HG02588 (cell line): ENCODE results near the gene ANKS6.

Experiments used
- ATAC-seq: cut with Tn5 transposase; IDR thresholded peaks from one replicate; pipeline ENCODE4 v1.9.1; 2021; ENCODE audit warnings: mild to moderate bottlenecking, moderate library complexity; ENCODE audit not compliant: unreplicated experiment

Gene ANKS6

DNA sequence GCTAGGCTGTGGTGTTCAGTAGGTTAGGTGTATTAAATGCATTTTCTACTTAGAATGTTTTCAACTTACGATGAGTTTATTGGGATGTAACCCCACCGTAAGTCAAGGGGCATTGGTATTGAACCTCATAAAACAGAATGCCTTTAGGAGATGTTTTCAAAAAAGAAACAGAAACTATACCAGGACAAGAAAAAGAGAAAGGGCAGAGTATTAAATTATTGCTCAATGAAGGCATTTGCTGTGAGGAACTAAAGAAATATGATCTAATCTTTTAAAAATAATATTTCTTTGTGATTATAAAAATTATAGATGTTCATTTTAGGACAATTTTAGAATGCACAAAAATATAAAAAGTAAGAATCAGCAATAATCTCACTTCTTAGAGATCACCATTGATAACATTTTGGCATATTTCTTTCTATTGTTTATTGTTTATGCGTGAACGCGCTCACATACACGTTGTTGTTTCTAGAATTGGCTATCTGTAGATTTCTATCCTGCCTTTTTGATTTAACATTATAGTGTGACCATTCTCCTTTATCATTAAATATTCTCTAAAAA is 19.1 kb upstream of the ANKS6 start:
- no peak for ATAC-seq

DNA sequence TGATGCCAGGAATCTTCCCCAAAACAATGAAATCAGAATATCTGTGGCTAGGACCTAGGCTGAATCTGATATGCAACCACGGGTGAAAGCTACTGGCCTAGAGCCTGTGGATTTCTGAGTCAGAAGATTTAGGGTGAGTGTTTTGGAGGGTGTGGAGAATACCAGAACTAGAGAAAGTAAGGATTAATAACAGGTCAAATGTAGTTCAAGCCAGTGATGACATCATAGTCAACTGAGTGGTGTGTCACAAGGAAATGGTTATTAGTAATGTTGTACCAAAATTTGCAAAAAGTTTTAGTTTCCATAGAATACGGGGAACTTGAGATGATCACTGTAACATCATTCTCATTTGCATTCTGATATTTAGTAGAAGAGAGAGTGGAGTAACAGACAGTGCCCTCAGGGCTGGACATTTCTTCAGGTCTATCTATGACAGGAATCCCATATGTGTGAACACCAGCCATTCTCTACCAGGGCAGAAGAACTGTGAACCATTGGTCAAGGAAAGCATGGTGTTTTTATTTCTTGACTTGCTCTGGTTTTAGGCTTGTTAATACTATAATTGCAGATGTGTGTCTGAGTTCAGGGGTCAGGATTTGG is 14.8 kb upstream of the ANKS6 start:
- no peak for ATAC-seq

GRCh38 chr9:98810102-98810842 is 13.9 kb upstream of the ANKS6 start:
- ATAC-seq: no peak

DNA sequence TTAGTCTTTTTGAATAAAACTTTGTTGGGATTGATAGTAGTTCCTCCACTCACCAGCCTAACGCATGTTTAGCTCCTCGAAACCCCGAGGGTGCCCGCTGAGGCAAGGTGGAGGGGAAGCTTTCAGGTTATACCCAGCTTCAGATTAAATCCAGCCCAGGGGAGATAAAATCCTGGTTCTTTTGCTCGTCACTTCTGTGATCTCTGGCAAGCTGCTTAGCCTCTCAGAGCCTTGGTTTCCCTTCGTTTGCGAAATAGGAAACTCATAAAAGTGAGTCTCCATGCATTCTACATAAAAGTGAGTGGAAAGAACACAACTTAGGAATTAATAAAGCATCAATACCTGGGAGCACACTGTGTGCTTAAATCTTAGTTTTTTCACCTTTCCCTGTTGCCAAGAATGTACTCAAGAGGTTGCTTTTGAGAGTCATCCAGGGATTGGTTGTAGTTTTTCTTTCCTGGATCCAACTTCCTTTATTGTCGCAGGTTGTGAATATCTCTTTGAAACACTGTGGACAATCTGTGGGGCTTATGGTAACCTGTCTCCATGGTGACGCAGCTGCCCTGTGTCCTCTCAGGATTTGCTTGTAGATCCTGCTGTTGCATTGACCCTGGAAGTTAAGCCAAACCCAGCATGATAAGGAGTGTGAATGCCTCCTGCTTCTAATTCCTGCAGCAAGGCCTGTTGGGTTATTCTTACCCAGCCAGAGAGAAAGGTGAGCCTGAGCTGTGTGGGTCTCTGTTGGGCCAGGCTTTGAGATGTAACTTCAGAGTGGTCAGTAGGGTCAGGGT is 13.2 kb upstream of the ANKS6 start:
- ATAC-seq: no peak

DNA sequence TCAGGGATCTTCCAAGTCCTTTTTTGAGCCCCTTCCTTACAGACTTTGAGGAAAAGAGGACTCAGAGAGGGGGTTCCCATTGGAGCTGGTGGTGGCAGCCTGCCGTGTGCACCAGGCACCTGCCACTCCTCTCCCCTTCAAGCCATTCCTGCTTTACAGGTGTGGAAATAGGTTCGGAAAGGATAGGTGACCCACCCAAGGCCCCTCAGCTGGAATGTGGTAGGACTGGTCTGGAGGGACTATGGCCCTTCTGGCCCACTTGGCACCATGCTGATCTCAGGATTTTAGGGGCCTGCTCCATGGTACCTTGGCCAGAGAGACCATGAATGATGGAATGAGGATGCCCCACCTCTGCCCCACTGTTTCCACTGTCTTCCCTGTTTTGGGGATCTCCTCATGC is 12.5 kb upstream of the ANKS6 start:
- ATAC-seq: no peak

GRCh38 chr9:98808411-98808815 is 12.1 kb upstream of the ANKS6 start:
- no peak for ATAC-seq

DNA sequence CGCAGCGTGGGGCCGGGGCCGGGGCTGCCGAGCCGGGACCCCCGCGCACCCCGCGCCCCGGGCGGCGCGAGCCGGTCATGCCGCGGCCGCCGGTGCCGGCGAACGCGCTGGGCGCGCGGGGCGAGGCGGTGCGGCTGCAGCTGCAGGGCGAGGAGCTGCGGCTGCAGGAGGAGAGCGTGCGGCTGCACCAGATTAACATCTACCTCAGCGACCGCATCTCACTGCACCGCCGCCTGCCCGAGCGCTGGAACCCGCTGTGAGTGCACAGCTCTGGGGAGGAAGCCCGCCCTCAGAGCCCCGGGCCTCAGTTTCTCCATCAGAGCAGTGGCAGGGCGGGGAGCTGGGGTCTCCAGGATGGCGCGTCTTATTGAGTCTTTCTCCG is 11.4 kb upstream of the ANKS6 start:
- ATAC-seq: peak; percentile 24

- peak; percentile 55 for ATAC-seq
Observed at GRCh38 chr9:98807070-98807813, 10.9 kb upstream of the ANKS6 start, which contains the start of gene GALNT12. Gene GALNT12, plus strand, starts transcription at chr9:98807670. Its CDS starts 29 bp downstream, at chr9:98807699.

- no peak for ATAC-seq
Observed at GRCh38 chr9:98806394-98807035, 10.2 kb upstream of the ANKS6 start.

DNA sequence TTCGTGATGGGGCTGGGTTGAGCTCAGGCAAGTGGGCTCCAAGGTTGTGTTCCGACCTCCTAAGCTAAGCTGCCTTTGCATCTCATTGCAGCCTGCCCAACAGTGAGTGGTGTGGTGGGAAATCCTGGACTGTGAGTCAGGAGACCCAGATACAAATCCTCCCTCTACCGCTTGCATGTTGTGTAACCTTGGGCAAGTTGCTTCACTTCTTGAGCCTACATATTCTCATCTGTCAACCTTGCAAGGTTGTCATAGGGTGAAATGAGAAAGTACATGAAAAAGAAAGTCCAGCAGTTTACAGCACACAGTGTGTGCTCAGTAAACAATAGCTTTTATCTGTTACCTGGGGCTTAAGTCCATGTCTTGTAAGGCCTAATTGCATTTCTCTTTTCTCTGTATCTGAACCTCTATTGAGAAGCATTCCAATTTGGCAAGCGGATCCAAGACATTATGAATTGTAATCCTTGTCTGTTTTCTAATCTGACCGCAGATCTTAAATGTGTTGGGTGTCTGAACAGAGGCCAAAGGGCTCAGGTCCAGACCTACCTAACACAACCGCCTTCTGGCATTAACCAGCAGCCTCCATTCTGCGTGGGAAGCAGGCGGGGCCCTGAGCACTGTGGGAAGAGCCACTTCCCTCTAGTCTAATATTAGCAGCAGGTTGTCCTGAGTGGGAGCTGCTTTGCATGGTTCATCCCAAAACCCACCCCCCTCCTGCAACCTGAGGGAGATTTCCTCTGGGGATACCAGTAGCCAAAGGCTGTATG is 9.3 kb upstream of the ANKS6 start:
- no peak for ATAC-seq

DNA sequence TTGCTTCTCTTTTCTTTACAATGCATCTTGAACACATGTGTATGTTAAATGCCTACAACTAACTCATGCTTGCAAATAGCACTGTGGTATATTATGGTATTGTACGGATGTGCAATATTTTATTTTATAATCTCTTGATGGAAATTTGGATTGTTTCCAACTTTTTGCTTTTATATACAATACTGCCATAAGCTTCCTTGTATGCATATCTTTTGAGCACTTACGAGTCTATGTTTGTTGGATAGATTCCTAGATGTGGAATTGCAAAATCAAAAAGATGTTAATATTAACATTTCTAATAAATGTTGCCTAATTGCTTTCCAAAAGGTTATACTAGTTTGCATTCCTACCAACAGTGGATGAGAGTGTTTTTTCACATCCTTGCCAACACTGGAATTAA is 7.7 kb upstream of the ANKS6 start:
- ATAC-seq: no peak

DNA sequence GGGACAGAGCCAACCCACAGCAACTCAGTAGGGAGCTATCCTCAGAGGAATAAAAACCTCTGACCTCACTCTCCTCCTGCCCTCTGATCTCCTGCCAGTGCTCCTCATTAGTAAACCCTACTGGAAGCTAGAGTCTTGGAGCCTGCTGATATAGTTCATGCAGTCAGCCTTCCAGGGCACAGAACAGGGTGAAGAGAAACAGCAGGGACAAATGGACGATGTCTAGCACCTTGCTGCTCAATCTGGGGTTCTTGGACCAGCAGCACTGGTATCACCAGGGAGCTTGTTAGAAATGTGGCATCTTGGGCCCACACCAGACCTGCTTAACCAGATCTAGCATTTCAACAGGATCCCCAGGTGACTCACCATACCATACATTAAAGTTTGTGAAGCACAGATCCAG is 5.6 kb upstream of the ANKS6 start:
- ATAC-seq: no peak

DNA sequence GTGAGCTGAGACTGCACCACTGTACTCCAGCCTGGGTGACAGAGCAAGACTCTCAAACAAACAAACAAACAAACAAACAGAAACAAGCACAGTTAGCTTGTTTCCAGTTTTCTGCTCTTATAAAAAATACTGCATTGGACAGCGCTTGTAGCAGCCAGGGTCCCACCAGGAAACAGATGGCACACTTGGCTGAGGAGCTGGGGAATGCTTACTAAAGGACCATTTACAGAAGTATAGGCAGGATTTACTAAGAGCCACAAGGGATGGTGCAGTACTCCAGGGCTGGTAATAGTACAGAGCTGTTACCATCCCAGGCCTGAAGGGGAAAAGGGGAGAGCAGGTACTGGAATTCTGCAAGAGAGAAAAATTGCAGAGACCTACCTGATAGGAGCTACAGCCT is 5.2 kb upstream of the ANKS6 start:
- ATAC-seq: no peak

DNA sequence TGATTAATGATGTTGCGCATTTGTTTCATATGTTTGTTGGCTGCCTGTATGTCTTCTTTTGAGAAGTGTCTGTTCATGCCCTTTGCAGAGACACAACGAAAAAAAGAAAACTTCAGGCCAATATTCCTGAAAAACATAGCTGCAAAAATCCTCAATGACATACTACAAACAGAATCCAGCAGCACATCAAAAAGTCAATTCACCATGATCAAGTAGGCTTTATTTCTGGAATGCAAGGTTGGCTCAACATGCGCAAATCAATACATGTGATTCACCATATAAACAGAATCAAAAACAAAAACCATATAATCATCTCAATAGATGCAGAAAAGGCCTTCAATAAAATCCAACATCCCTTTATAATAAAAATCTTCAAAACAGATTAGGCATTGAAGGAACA is 1.9 kb upstream of the ANKS6 start:
- ATAC-seq: no peak

- no peak for ATAC-seq
Observed at GRCh38 chr9:98797491-98797890, 1.1 kb upstream of the ANKS6 start.

- peak; percentile 32 for ATAC-seq
Observed at GRCh38 chr9:98795970-98796363, 388 bp downstream of the ANKS6 start.

DNA sequence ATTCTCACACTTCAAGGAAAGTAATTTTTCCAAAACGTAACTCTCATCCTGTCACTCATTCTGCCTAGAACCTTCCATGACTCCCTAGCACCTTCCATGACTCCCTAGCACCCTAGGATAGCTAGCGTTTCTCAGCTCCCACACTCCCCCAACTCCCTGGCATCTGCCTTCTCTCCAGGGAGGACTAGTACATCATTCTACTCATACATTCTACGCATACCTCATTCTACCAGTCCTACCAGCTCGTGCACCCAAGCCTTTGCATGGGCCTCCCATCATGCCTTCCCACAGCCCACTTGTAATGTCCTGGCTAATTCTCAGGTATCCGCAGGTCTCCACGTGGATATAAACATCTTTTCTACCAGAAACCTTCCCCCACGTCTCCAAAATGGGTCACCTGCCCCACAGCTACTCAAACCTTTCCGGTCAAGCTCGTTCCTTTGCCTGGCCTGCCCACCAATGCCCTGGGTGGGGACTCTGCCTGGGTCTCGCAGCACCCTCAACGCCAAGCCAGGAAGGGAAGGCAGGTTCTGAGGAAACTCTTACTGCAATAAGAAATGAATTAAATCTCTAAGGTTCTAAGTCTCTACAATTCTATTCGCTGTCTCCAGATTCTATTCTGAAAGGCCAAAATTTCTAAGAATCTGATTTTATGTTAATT is 930 bp downstream of the ANKS6 start:
- ATAC-seq: no peak

DNA sequence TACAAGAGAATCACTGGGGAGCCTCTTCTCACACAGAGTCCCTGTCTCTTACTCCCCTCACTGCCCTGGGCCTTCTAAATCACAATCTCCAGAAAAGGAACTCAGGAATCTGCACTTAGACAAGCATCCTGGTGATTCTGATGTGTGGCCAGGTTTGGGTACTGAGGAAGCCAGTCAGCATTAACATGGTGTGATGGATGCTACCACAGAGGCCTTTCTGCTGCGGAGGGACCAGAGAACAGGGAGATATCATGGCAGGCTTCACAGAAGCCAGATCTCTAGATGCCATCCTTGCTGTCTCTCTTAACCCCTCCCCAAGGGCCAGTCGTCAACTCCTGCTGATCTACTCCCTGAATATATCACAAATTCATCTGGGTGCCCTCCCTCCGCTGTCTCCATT is 1.6 kb downstream of the ANKS6 start:
- ATAC-seq: no peak

DNA sequence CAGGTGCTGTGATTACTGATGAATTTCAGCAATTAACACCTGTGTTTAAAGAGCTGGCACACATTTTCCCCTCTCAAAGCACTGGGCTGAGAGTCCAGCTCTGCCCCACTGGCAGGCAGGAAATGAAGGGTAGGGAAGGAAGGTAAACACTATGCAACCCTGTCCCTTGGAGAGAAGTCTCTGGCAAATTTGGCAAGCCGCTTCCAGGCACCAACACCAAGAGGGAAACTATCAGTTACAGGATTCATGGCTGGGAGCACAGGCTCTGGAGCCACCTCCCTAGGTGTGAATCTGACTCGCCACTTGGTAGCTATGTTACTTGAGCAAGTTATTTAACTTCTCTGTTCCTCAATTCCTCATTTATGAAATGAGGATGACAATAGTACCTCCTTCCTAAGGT is 3.3 kb downstream of the ANKS6 start:
- ATAC-seq: no peak
